ENCODE data around the gene TBX1.
"Not testable (repeated sequence)": the region's sequence is repeated elsewhere in the genome, so short reads cannot be mapped to it uniquely, and the experiment has no call there.

Gene TBX1

DNA sequence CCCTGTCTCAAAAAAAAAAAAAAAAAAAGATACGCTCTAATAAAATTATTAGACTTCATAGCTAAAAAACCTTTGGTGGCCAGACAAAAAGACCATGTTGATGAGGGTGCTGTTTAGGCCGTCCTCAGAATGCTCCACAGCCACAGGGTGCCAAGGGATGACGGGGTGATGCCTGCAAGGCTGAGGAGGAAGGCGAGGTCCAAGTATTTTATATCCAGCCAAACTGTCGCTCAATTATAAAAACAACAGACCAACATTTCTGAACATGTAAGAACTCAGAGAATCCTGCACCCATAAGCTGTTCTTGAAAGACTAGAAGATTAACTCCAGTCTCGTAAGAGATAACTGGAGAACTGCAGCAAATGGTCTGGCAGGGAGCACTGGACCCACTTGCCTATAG is 29.2 kb downstream of the TBX1 start:
- no peak overlapping the region for H2AFZ ChIP-seq (ENCODE audit: low read depth, low read length, severe bottlenecking)
- TF ChIP-seq, protein P1, sequence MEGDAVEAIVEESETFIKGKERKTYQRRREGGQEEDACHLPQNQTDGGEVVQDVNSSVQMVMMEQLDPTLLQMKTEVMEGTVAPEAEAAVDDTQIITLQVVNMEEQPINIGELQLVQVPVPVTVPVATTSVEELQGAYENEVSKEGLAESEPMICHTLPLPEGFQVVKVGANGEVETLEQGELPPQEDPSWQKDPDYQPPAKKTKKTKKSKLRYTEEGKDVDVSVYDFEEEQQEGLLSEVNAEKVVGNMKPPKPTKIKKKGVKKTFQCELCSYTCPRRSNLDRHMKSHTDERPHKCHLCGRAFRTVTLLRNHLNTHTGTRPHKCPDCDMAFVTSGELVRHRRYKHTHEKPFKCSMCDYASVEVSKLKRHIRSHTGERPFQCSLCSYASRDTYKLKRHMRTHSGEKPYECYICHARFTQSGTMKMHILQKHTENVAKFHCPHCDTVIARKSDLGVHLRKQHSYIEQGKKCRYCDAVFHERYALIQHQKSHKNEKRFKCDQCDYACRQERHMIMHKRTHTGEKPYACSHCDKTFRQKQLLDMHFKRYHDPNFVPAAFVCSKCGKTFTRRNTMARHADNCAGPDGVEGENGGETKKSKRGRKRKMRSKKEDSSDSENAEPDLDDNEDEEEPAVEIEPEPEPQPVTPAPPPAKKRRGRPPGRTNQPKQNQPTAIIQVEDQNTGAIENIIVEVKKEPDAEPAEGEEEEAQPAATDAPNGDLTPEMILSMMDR (IDR thresholded peaks at IDR 0.05; ENCODE audit: insufficient read depth, low read length, poor library complexity, severe bottlenecking) = no peak
- no peak for TF ChIP-seq EZH2phosphoT487 (conservative IDR thresholded peaks at IDR 0.05; ENCODE audit: low read length)

DNA sequence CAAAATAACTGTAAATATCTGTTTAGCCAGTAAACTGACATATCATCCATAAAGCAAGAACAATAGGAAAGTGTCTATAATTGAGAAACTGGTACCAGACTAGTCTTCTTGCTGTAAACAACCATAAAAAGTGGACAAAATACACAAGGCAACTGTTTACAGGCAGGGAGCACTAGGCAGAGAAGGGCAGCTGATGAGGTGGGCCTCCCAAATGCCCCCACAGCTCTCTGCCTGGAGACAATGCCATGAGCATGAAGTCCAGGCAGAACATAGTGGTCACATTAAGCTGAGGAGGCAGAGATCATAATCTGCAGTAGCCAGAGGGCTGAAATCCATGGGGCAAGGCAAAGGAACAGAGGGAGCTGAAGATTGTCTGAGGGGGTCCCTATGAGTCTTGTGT is 30.7 kb downstream of the TBX1 start:
- no peaks in the 10 kb centered on the region for H4K20me1 ChIP-seq (ENCODE audit: low read depth, low read length)
- H3F3A ChIP-seq (ENCODE audit: insufficient read depth) = no peaks in the 10 kb centered on the region
- H3K4me3 ChIP-seq (ENCODE audit: insufficient read depth, low read length, poor library complexity, severe bottlenecking) = no peak overlapping the region
- no peaks in the 10 kb centered on the region for H3K36me3 ChIP-seq (ENCODE audit: low read length)
- TF ChIP-seq, protein P1 (IDR thresholded peaks at IDR 0.05; ENCODE audit: insufficient read depth, low read length, poor library complexity, severe bottlenecking) = no peak
- no peak for TF ChIP-seq EZH2phosphoT487 (conservative IDR thresholded peaks at IDR 0.05; ENCODE audit: low read length)
- no peak overlapping the region for H3K4me2 ChIP-seq (ENCODE audit: low read depth, low read length, poor library complexity, severe bottlenecking)
- no peak overlapping the region for H3K27ac ChIP-seq (ENCODE audit: low read depth, low read length)
- H3K9ac ChIP-seq (ENCODE audit: low read length) = no peak overlapping the region
- no peaks in the 10 kb centered on the region for H3K9me2 ChIP-seq (replicated peaks; ENCODE audit: insufficient read depth, low read length)
- H3K9me3 ChIP-seq (ENCODE audit: insufficient read depth, low read length) = no peaks in the 10 kb centered on the region
- no peak overlapping the region for H2AFZ ChIP-seq (ENCODE audit: low read depth, low read length, severe bottlenecking)
- no peaks in the 10 kb centered on the region for H3K79me2 ChIP-seq (ENCODE audit: insufficient read depth, low read length)
- no peaks in the 10 kb centered on the region for H3K27me3 ChIP-seq (ENCODE audit: low read length)

More for the DNA sequence above, 29.2 kb downstream of the TBX1 start:
- Histone ChIP-seq H3K27ac (ENCODE audit: low read depth, low read length) (no peak overlapping the region), H3K9me2 (replicated peaks; ENCODE audit: insufficient read depth, low read length) (no peaks in the 10 kb centered on the region), H3K4me2 (ENCODE audit: low read depth, low read length, poor library complexity, severe bottlenecking) (no peak overlapping the region), H3K9ac (ENCODE audit: low read length) (no peak overlapping the region), H3K4me3 (ENCODE audit: insufficient read depth, low read length, poor library complexity, severe bottlenecking) (no peak overlapping the region), H3K36me3 (ENCODE audit: low read length) (no peaks in the 10 kb centered on the region), H3K9me3 (ENCODE audit: insufficient read depth, low read length) (no peaks in the 10 kb centered on the region), H3K27me3 (ENCODE audit: low read length) (no peaks in the 10 kb centered on the region), H3F3A (ENCODE audit: insufficient read depth) (no peaks in the 10 kb centered on the region), H4K20me1 (ENCODE audit: low read depth, low read length) (no peaks in the 10 kb centered on the region), H3K79me2 (ENCODE audit: insufficient read depth, low read length) (no peaks in the 10 kb centered on the region)

DNA sequence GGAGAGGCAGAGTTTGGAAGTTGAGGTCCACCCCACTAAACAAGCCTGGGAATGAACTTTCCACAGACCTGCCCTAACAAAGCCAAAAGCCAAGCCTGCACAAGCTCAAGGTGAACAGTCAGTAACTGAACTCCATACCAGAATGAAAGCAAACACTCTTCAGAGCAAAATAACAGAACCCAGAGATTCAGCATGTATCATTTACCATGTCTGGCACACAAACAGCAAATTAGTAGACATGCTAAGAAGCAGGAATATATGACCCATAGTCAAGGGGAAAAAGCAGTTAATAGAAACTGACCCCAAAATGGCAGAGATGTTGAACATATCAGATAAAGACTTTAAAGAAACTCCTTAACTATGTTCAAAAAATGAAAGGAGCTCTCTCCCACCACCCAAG is 31.3 kb downstream of the TBX1 start:
- Histone ChIP-seq H3K79me2 (ENCODE audit: insufficient read depth, low read length) (no peaks in the 10 kb centered on the region), H3K9me2 (replicated peaks; ENCODE audit: insufficient read depth, low read length) (no peaks in the 10 kb centered on the region), H2AFZ (ENCODE audit: low read depth, low read length, severe bottlenecking) (no peak overlapping the region), H3K9ac (ENCODE audit: low read length) (no peak overlapping the region), H3K4me3 (ENCODE audit: insufficient read depth, low read length, poor library complexity, severe bottlenecking) (no peak overlapping the region), H3F3A (ENCODE audit: insufficient read depth) (no peaks in the 10 kb centered on the region), H4K20me1 (ENCODE audit: low read depth, low read length) (no peaks in the 10 kb centered on the region), H3K4me2 (ENCODE audit: low read depth, low read length, poor library complexity, severe bottlenecking) (no peak overlapping the region), H3K36me3 (ENCODE audit: low read length) (no peaks in the 10 kb centered on the region), H3K9me3 (ENCODE audit: insufficient read depth, low read length) (no peaks in the 10 kb centered on the region), H3K27ac (ENCODE audit: low read depth, low read length) (no peak overlapping the region), H3K27me3 (ENCODE audit: low read length) (no peaks in the 10 kb centered on the region)
- TF ChIP-seq EZH2phosphoT487 (conservative IDR thresholded peaks at IDR 0.05; ENCODE audit: low read length) = no peak

DNA sequence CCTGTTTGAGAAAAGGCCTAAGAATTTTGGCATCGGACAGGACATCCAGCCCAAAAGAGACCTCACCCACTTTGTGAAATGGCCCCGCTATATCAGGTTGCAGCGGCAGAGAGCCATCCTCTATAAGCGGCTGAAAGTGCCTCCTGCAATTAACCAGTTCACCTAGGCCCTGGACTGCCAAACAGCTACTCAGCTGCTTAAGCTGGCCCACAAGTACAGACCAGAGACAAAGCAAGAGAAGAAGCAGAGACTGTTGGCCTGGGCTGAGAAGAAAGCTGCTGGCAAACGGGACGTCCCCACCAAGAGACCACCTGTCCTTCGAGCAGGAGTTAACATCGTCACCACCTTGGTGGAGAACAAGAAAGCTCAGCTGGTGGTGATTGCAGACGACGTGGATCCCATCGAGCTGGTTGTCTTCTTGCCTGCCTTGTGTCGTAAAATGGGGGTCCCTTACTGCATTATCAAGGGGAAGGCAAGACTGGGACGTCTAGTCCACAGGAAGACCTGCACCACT is 31.9 kb downstream of the TBX1 start:
- H3K9me3 ChIP-seq (ENCODE audit: insufficient read depth, low read length); H3K27ac ChIP-seq (ENCODE audit: low read depth, low read length); H3K36me3 ChIP-seq (ENCODE audit: low read length); H3K27me3 ChIP-seq (ENCODE audit: low read length); H3K9ac ChIP-seq (ENCODE audit: low read length); H3K4me2 ChIP-seq (ENCODE audit: low read depth, low read length, poor library complexity, severe bottlenecking); H3F3A ChIP-seq (ENCODE audit: insufficient read depth); H2AFZ ChIP-seq (ENCODE audit: low read depth, low read length, severe bottlenecking); H3K79me2 ChIP-seq (ENCODE audit: insufficient read depth, low read length); H3K9me2 ChIP-seq (replicated peaks; ENCODE audit: insufficient read depth, low read length); H3K4me3 ChIP-seq (ENCODE audit: insufficient read depth, low read length, poor library complexity, severe bottlenecking); H4K20me1 ChIP-seq (ENCODE audit: low read depth, low read length): not testable (repeated sequence)
